M059J (cell line): ENCODE measurements around the gene CYP4A22. TPM values are rescaled to one million over a fixed set of nuclear protein-coding genes. Genes with fewer than 3 reads are reported as not detected.
"Not testable (repeated sequence)": the region's sequence is repeated elsewhere in the genome, so short reads cannot be mapped to it uniquely, and the experiment has no call there.

ENCODE experiments used
- DNase-seq: peaks from one replicate; pipeline ENCODE4 v3.0.0-alpha.2; 2012; ENCODE audit warnings: low read depth
- total RNA-seq: library from RNA; depleted of rRNA; stranded (reverse); fragments of >200 nt; shearing (Covaris generic); gene quantifications from 2 replicates; pipeline ENCODE4 v1.2.3, GENCODE V29; 2014; rRNA removed

The CYP4A22 gene
- total RNA-seq = not detected in 2 replicates

GRCh38 chr1:47137198-47137597, at the start of gene CYP4A22:
Gene CYP4A22, plus strand, starts transcription at chr1:47137441. Its CDS starts 45 bp downstream, at chr1:47137486.
- no peak for DNase-seq

GRCh38 chr1:47089356-47089755, 47.9 kb upstream of the CYP4A22 start:
- peak; percentile 20 for DNase-seq

- DNase-seq = not testable (repeated sequence)
Observed at GRCh38 chr1:47091476-47091875, 45.8 kb upstream of the CYP4A22 start.

GRCh38 chr1:47104816-47105215, 32.4 kb upstream of the CYP4A22 start:
- peak; percentile 48 for DNase-seq

GRCh38 chr1:47106792-47107191, 30.4 kb upstream of the CYP4A22 start:
- DNase-seq = no peak

- DNase-seq = peak; percentile 81
Observed at GRCh38 chr1:47107851-47108574, 29.2 kb upstream of the CYP4A22 start.

- peak; percentile 35 for DNase-seq
Observed at GRCh38 chr1:47109482-47109881, 27.8 kb upstream of the CYP4A22 start.

- DNase-seq = no peak
Observed at GRCh38 chr1:47113178-47113577, 24.1 kb upstream of the CYP4A22 start.

GRCh38 chr1:47121039-47121438, 16.2 kb upstream of the CYP4A22 start:
- not testable (repeated sequence) for DNase-seq

GRCh38 chr1:47124834-47125233, 12.4 kb upstream of the CYP4A22 start:
- DNase-seq = not testable (repeated sequence)

- DNase-seq = not testable (repeated sequence)
Observed at GRCh38 chr1:47126997-47127396, 10.2 kb upstream of the CYP4A22 start.

- no peak for DNase-seq
Observed at GRCh38 chr1:47128221-47128620, 9.0 kb upstream of the CYP4A22 start.

GRCh38 chr1:47128854-47129253, 8.4 kb upstream of the CYP4A22 start:
- peak; percentile 35 for DNase-seq

GRCh38 chr1:47129489-47130230, 7.6 kb upstream of the CYP4A22 start:
- not testable (repeated sequence) for DNase-seq

- not testable (repeated sequence) for DNase-seq
Observed at GRCh38 chr1:47132665-47133064, 4.6 kb upstream of the CYP4A22 start.

- DNase-seq = no peak
Observed at GRCh38 chr1:47137925-47138615, 829 bp downstream of the CYP4A22 start.

- not testable (repeated sequence) for DNase-seq
Observed at GRCh38 chr1:47140358-47140757, 3.1 kb downstream of the CYP4A22 start.

- DNase-seq = peak; percentile 5
Observed at GRCh38 chr1:47143654-47144053, 6.4 kb downstream of the CYP4A22 start.

GRCh38 chr1:47146495-47146894, 9.3 kb downstream of the CYP4A22 start:
- not testable (repeated sequence) for DNase-seq

- DNase-seq = no peak
Observed at GRCh38 chr1:47147047-47147785, 10.0 kb downstream of the CYP4A22 start.

- not testable (repeated sequence) for DNase-seq
Observed at GRCh38 chr1:47149162-47149561, 11.9 kb downstream of the CYP4A22 start.

GRCh38 chr1:47156457-47156856, 19.2 kb downstream of the CYP4A22 start:
- DNase-seq = not testable (repeated sequence)
